HG03025 (cell line): ENCODE measurements around the gene HES1.
"Not testable (repeated sequence)": the region's sequence is repeated elsewhere in the genome, so short reads cannot be mapped to it uniquely, and the experiment has no call there.

Source experiments
- ATAC-seq: cut with Tn5 transposase; IDR thresholded peaks from one replicate; pipeline ENCODE4 v1.9.1; 2021; ENCODE audit warnings: mild to moderate bottlenecking, moderate library complexity; ENCODE audit not compliant: unreplicated experiment, low FRiP score

HES1 gene

DNA sequence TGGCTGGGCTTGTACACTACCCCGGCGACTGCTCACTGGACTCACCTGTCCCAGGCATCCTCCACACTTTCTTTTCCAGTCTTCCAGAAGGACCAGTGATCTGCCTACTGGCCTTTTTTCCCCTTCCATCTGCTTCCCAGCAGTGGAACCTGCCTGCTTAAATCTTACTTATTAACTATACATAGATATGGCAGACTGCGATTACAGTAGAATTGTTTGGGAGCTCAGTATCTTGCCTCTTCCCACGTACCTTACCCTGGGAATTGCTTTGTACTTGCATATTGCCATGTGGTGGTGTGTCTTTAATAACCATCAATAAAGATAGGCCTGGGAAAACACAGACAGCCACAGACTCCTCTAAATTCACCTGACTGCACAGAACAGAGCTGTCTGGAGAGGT lies 11.8 kb upstream of the HES1 start:
- no peak for ATAC-seq

DNA sequence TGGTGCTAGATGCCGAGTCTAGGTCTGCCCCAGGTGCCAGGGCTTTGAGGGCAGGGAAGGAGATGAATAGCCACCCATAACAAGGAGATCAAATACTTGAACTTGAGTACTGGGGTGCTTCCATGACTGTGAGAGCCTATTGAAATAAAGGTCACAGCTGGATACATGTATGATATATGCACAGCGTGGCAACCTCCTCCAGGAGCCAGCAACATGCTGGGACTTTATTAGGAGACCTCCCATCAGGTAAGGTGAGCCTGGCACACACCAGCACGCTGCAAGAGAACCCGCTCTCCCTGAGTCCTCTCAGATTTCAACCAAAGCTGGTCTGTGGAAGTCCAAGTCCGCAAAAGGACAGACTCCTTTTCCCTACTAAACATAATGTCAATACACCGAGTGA lies 10.5 kb upstream of the HES1 start:
- no peak for ATAC-seq

GRCh38 chr3:194126790-194127189 lies 9.2 kb upstream of the HES1 start:
- no peak for ATAC-seq

- no peak for ATAC-seq
These were observed 7.6 kb upstream of the HES1 start for GRCh38 chr3:194128202-194128918.

DNA sequence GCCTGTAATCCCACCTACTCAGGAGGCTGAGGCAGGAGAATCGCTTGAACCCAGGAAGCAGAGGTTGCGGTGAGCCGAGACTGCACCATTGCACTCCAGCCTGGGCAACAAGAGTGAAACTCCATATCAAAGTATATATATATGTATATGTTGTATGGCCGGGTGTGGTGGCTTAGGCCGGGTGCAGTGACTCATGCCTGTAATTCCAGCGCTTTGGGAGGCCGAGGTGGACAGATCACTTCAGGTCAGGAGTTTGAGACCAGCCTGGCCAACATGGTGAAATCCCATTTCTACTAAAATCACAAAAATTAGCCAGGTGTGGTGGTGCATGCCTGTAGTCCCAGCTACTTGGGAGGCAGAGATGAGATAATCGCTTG lies 7.0 kb upstream of the HES1 start:
- ATAC-seq = not testable (repeated sequence)

DNA sequence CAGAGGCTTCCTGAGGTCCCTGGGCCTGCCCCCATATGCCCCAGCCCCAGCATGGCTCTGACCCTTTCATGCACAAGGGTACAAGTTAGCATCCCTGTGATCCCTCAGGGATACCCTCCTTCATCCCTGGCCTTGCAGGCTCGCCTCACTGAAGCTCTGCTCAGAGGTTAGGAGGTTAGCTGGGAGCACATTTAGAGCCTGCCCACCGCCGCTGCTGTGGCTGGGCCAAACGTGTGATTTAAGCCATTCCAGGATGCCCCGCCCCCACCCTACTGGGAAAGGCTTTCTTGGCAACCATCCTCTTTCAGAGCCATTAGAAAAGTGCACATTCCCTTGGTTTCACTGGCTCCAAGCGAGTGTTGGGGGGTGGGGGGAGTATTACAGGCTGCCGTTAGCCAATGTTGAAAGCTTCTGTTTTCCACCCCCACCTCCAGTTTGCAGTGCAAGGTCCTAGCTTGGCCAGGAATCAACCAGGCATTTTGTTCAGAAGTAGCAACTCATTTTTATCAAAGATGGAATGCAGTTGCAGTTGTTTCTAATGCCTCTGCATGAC lies 6.3 kb upstream of the HES1 start:
- ATAC-seq = no peak

DNA sequence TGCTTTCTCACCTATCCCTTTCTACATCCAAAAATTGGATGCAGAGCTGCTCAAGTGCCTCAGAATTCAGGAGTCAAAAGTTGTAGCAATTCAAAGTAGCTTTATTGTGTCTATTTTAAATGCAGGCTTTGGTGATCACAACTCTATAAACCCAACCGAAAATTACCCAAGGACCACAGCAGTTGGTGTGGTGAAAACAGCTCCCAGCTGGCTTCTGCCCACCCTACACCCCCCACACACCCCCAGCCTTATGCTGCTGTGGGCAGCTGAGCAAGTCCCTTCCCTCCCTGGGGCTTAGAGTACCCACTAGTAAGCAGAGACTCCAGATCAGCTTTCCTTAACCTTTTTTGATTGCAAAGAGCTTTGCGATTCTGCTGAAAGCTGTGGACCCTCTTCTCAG lies 5.8 kb upstream of the HES1 start:
- no peak for ATAC-seq

- no peak for ATAC-seq
These were observed 5.0 kb upstream of the HES1 start for GRCh38 chr3:194130807-194131589.

DNA sequence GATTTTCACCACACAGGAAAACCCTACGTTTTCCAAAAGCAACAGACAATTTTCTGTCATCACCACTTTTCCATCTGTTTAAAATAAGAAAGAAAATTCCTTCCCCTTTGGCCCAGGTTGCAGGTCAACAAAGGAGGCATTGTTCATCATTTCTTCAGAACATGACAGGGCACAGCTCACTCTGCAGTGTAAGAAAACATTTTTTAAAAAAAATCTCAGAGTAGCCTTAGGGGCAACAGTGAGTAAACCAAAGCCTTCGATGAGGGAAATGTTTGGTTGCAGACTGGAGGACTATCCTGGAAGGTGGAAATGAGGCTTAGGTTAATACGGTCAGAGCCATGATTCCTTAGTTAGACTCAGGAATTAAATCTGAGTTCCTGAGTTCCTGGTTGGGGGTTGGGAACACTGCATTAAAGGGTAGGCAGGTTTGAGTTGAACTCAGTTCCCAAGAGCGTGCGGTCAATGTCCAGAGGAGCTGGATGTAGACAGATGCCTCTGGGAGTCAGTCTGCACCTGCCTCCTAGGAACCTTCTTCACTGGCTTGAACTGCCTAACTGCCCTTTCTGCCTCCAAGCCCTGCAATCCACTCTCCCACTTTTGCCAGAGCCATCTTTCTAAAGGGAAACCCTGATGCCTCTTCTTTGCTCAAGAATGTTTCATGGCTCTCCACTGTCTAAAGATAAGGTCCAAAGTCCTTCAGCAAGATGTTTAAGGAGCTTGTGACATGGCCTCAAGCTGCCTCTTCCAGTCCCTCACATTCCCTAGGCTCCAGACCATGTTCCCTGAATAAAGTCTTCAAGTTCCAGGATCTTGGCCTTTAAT lies 3.3 kb upstream of the HES1 start:
- no peak for ATAC-seq

- no peak for ATAC-seq
These were observed 2.2 kb upstream of the HES1 start for GRCh38 chr3:194133661-194134230.

- peak; percentile 30 for ATAC-seq
These were observed 1.7 kb upstream of the HES1 start for GRCh38 chr3:194134231-194134756.

- ATAC-seq = peak; percentile 39
These were observed 1.0 kb upstream of the HES1 start for GRCh38 chr3:194134757-194135515.

- no peak for ATAC-seq
These were observed 487 bp upstream of the HES1 start for GRCh38 chr3:194135516-194135805.

DNA sequence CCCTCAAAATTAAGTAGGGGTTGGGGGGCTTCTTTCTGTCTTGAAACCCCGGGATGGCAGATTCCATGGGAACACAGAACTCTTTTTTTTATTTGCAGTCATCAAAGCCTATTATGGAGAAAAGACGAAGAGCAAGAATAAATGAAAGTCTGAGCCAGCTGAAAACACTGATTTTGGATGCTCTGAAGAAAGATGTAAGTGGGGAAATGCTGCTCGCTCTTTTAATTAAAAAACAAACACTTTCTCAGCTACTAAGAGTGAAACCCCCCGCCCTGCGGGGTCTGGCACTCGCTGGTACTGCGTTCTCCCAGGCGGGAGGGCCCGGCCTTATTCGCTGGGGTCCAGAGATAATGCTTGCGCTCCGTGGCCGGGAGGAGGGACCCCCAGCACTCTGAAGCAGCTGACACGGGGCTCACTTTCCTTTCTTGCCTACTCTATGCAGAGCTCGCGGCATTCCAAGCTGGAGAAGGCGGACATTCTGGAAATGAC lies 615 bp downstream of the HES1 start:
- ATAC-seq = no peak

DNA sequence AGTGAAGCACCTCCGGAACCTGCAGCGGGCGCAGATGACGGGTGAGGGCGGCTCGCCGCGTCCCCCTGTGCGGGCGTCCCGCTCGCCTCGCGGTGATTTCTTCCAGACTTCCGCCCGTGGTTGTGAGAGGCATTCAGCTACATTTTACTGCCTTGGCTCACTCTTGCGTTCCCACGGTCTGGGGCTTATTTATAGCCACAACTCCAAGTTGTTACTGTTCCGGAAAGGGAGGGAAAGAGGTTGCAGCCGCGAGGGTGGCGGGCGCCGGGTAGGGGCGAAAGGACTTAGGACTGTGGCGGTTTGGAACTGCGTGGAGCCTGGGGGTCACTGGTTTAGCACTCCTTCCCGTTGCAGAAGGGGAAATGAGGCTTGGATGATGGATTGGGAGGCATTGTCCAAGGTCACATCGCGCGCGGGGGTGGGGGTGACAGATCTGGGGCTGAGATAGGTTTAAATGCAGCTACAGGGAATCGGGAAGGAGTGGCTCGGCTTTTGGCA lies 1.1 kb downstream of the HES1 start:
- ATAC-seq = no peak

GRCh38 chr3:194137506-194138474 lies 1.8 kb downstream of the HES1 start:
- no peak for ATAC-seq

DNA sequence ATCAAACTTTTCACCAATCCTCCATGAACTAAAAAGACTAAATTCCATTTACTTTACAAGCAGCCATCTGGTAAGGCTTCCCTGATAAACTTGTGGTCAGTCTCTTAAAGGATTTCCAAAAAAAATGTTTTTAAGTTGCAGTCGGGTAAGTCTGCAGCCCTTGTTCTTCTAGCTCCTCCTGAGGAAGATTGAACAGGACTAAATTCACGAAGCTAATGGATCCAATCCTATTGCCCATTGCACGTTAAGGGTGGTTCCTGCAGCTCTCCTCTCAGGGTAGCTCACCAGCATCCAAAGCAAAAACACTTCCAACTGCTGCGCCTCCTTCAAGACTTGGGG lies 2.8 kb downstream of the HES1 start:
- ATAC-seq = no peak

- no peak for ATAC-seq
These were observed 3.3 kb downstream of the HES1 start for GRCh38 chr3:194139071-194139813.
